Mucosa of descending colon (tissue), 3 donors: ENCODE results near the gene COX15. TPM values are rescaled to one million over a fixed set of nuclear protein-coding genes. Genes with fewer than 3 reads are reported as not detected.
"Not testable (repeated sequence)": the region's sequence is repeated elsewhere in the genome, so short reads cannot be mapped to it uniquely, and the experiment has no call there.

Source experiments
- ATAC-seq: fragments of 200-7000 bp; cut with Tn5 transposase; one replicate; pipeline ENCODE4 v1.9.1; 2020; ENCODE audit warnings: mild to moderate bottlenecking, moderate library complexity
- DNase-seq, 3 donors: peaks; one replicate each; pipeline ENCODE4 v3.0.0-alpha.2; 2020
- H3K36me3 ChIP-seq: fragments of 200-600 bp; one replicate; pipeline ENCODE4 v1.8.0; 2021; ENCODE audit warnings: low read depth, mild to moderate bottlenecking
- H3K4me1 ChIP-seq: fragments of 200-600 bp; one replicate; pipeline ENCODE4 v1.8.0; 2021; ENCODE audit warnings: low read depth, mild to moderate bottlenecking
- H3K4me3 ChIP-seq: fragments of 200-600 bp; one replicate; pipeline ENCODE4 v1.8.0; 2021; ENCODE audit warnings: mild to moderate bottlenecking
- H3K9me3 ChIP-seq: fragments of 200-600 bp; one replicate; pipeline ENCODE4 v1.8.0; 2021; ENCODE audit warnings: mild to moderate bottlenecking
- CTCF ChIP-seq: fragments of 200-600 bp; IDR thresholded peaks from one replicate; pipeline ENCODE4 v1.8.0; 2022; ENCODE audit warnings: antibody characterized with exemption, mild to moderate bottlenecking
- intact Hi-C, 2 donors: fragments of 100-400 bp; cut with DNase I in 1 of 2; cut with micrococcal nuclease in 1 of 2; formaldehyde crosslinking; loops; one replicate each; pipeline versions ENCODE4 v1.11.0 to v1.11.1; 2022; cut with DNase I, micrococcal nuclease
- total RNA-seq, 3 donors: library from RNA; stranded (reverse); fragmentation: NEBNext Ultra II Directional in 2 of 3; extraction: Animal tissue kit (Norgen Biotek cat#: 25700) in 2 of 3; gene quantifications; one replicate each; pipeline versions ENCODE4 v1.2.1 to v1.2.4, GENCODE V29; 2021 to 2023
- donor health status: DM: no; HTN: no; CAD: no; lungs with moderate emphysema.
- donor health status: DM: no; HTN: no; CAD: no.
- donor health status: DM: no; HTN: yes; CAD: no.

Gene COX15
- total RNA-seq, 3 donors from 2014 or later: 34.0 to 51.3 (median 46.1) TPM

GRCh38 chr10:99748823-99749451 lies 17.0 kb upstream of the COX15 start:
- Histone ChIP-seq H3K4me1 (no peaks in the 10 kb centered on the region), H3K36me3 (peaks cover 9% of the 10 kb centered on the region), H3K4me3 (no peak overlapping the region), H3K9me3 (no peaks in the 10 kb centered on the region)
- ATAC-seq (no peak), DNase-seq (no peak)
- TF ChIP-seq CTCF: no peak
- intact Hi-C loops: no loop called here

GRCh38 chr10:99746166-99746565 lies 14.2 kb upstream of the COX15 start:
- intact Hi-C loops, H3K4me1 ChIP-seq, H3K4me3 ChIP-seq, DNase-seq, ATAC-seq, H3K9me3 ChIP-seq: not testable (repeated sequence)
- H3K36me3 ChIP-seq: peaks cover 12% of the 10 kb centered on the region

DNA sequence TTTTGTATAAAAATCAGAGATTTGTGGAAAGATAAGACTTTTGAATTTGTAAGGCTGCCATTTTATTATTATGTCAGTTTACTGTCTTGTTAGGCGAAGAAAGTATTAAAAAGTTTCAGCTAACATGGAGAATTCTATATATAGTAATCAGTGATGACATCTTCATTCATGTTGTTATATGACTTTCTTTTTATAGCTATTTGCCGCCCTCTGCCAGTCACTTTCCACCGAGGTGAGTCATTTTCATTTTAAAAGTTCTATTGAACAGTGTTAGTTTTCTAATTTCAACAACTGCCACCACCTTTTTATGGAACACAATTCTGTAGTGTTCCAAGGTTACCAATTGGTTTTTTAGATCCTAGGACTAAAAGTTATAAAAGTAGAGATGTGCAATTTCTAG lies 11.9 kb upstream of the COX15 start:
- Histone ChIP-seq H3K4me1 (no peaks in the 10 kb centered on the region), H3K4me3 (no peak overlapping the region), H3K36me3 (peaks cover 28% of the 10 kb centered on the region), H3K9me3 (peaks cover 13% of the 10 kb centered on the region)
- intact Hi-C loops: no loop called here
- no peak for TF ChIP-seq CTCF
- DNase-seq (no peak), ATAC-seq (peak; percentile 50)

GRCh38 chr10:99742701-99743100 lies 10.8 kb upstream of the COX15 start:
- Histone ChIP-seq H3K4me1 (no peaks in the 10 kb centered on the region), H3K9me3 (peaks cover 13% of the 10 kb centered on the region), H3K36me3 (peaks cover 28% of the 10 kb centered on the region), H3K4me3 (no peak overlapping the region)
- TF ChIP-seq CTCF: no peak
- no peak for DNase-seq
- intact Hi-C loops: no loop called here
- no peak for ATAC-seq

- intact Hi-C loops: no loop called here
- no peaks in the 10 kb centered on the region for H3K4me1 ChIP-seq
- TF ChIP-seq CTCF: no peak
- ATAC-seq (no peak), DNase-seq (no peak)
- H3K36me3 ChIP-seq: peaks cover 28% of the 10 kb centered on the region
- peaks cover 13% of the 10 kb centered on the region for H3K9me3 ChIP-seq
- no peak overlapping the region for H3K4me3 ChIP-seq
These were observed 10.3 kb upstream of the COX15 start for GRCh38 chr10:99742254-99742653.

DNA sequence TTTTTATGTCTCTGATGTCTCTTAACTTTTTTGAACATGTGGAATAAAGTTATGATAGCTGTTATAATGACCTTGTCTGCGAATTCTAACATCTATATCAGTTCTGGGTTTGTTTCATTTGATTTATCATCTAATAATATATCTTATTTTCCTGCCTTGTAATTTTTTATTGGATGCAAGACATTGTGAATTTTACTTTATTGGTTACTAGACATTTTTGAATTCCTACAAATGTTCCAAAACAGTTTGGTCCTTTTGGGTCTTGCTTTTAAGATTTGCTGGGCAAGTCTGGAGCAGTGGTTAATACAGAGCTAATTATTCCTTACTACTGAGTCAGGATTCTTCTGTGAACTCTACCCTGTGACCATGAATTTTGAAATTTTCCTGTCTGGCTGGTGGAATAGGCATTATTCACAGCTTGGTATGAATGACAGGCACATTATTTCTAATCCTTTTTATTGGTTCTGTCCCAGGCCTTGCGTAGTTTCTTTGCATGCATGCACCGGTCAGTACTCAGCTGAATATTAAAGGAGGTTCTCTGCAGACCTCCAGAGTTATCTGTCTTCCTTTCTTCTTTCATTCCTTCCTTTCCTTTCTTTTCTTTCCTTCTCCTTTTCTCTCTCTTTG lies 9.1 kb upstream of the COX15 start:
- ATAC-seq: no peak
- no peak for TF ChIP-seq CTCF

More for the DNA sequence above, 9.1 kb upstream of the COX15 start:
- H3K4me3 ChIP-seq: no peak overlapping the region
- peaks cover 28% of the 10 kb centered on the region for H3K36me3 ChIP-seq
- H3K9me3 ChIP-seq: peaks cover 13% of the 10 kb centered on the region
- intact Hi-C loops: no loop called here
- no peaks in the 10 kb centered on the region for H3K4me1 ChIP-seq
- no peak for DNase-seq
